ENCODE measurements around the gene GNA14. TPM values are rescaled to one million over a fixed set of nuclear protein-coding genes. Genes with fewer than 3 reads are reported as not detected.
A peak's percentile ranks its signal among the peaks of the same experiment; 100 is the strongest.
"Not testable (repeated sequence)": the region's sequence is repeated elsewhere in the genome, so short reads cannot be mapped to it uniquely, and the experiment has no call there.

The GNA14 gene
- polyA plus RNA-seq, 1 donor from 2014 or later: not detected

- peaks cover 6% of the 10 kb centered on the region for H3K27me3 Mint-ChIP-seq
- H3K27ac Mint-ChIP-seq: peak overlapping the region in 1 of 3 donors; percentile 11
- peaks cover 0 to 2% (median 0%) of the 10 kb centered on the region in 3 donors for H3K9me3 Mint-ChIP-seq
- peaks cover 5 to 14% (median 6%) of the 10 kb centered on the region in 3 donors for H3K4me1 Mint-ChIP-seq
- no peaks in the 10 kb centered on the region for H3K36me3 Mint-ChIP-seq
- H3K4me3 Mint-ChIP-seq: peak overlapping the region; percentile 71 to 94 (median 90)
These were observed 194.1 kb downstream of the GNA14 start for GRCh38 chr9:77453825-77454647.

GRCh38 chr9:77451507-77451906, 196.6 kb downstream of the GNA14 start:
- Mint-ChIP-seq H3K36me3 (no peaks in the 10 kb centered on the region), H3K4me3 (no peak overlapping the region), H3K27me3 (peaks cover 3% of the 10 kb centered on the region), H3K4me1 (peaks cover 2 to 12% (median 6%) of the 10 kb centered on the region in 3 donors), H3K27ac (no peak overlapping the region), H3K9me3 (peaks cover 0 to 5% (median 5%) of the 10 kb centered on the region in 3 donors)

- H3K4me1 Mint-ChIP-seq: peaks cover 2 to 12% (median 6%) of the 10 kb centered on the region in 3 donors
- H3K9me3 Mint-ChIP-seq: peaks cover 0 to 5% (median 5%) of the 10 kb centered on the region in 3 donors
- H3K27me3 Mint-ChIP-seq: peaks cover 2% of the 10 kb centered on the region
- H3K27ac Mint-ChIP-seq: no peak overlapping the region
- H3K4me3 Mint-ChIP-seq: peak overlapping the region in 1 of 4 donors; percentile 24
- H3K36me3 Mint-ChIP-seq: no peaks in the 10 kb centered on the region
These were observed 198.0 kb downstream of the GNA14 start for GRCh38 chr9:77450085-77450475.

GRCh38 chr9:77449240-77450084, 198.7 kb downstream of the GNA14 start:
- Mint-ChIP-seq H3K4me3 (no peak overlapping the region), H3K27me3 (peaks cover 2% of the 10 kb centered on the region), H3K27ac (no peak overlapping the region), H3K4me1 (peaks cover 2 to 8% (median 6%) of the 10 kb centered on the region in 3 donors), H3K36me3 (no peaks in the 10 kb centered on the region), H3K9me3 (peaks cover 0 to 5% (median 5%) of the 10 kb centered on the region in 3 donors)

- H3K27me3 Mint-ChIP-seq: peaks cover 2% of the 10 kb centered on the region
- H3K27ac Mint-ChIP-seq: peak overlapping the region in 1 of 3 donors; percentile 33
- H3K4me1 Mint-ChIP-seq: no peaks in the 10 kb centered on the region
- no peak overlapping the region for H3K4me3 Mint-ChIP-seq
- H3K9me3 Mint-ChIP-seq: peaks cover 0 to 5% (median 5%) of the 10 kb centered on the region in 3 donors
- no peaks in the 10 kb centered on the region for H3K36me3 Mint-ChIP-seq
These were observed 200.5 kb downstream of the GNA14 start for GRCh38 chr9:77447646-77448045.

GRCh38 chr9:77442436-77442835, 205.7 kb downstream of the GNA14 start:
- Mint-ChIP-seq H3K4me3 (no peak overlapping the region), H3K27me3 (peaks cover 1% of the 10 kb centered on the region), H3K36me3 (no peaks in the 10 kb centered on the region), H3K9me3 (peaks cover 0 to 1% (median 0%) of the 10 kb centered on the region in 3 donors), H3K4me1 (peaks cover 0 to 2% (median 0%) of the 10 kb centered on the region in 3 donors), H3K27ac (no peak overlapping the region)

- not testable (repeated sequence) for H3K4me3 Mint-ChIP-seq, H3K27me3 Mint-ChIP-seq, H3K36me3 Mint-ChIP-seq, H3K9me3 Mint-ChIP-seq, H3K27ac Mint-ChIP-seq, H3K4me1 Mint-ChIP-seq
These were observed 207.0 kb downstream of the GNA14 start for GRCh38 chr9:77441124-77441523.

- H3K36me3 Mint-ChIP-seq: no peaks in the 10 kb centered on the region
- H3K27ac Mint-ChIP-seq: no peak overlapping the region
- H3K4me1 Mint-ChIP-seq: peaks cover 0 to 2% (median 0%) of the 10 kb centered on the region in 3 donors
- H3K4me3 Mint-ChIP-seq: no peak overlapping the region
- H3K9me3 Mint-ChIP-seq: no peaks in the 10 kb centered on the region
- H3K27me3 Mint-ChIP-seq: peaks cover 6% of the 10 kb centered on the region
These were observed 208.1 kb downstream of the GNA14 start for GRCh38 chr9:77440057-77440456.

GRCh38 chr9:77438653-77439052, 209.5 kb downstream of the GNA14 start:
- H3K9me3 Mint-ChIP-seq: no peaks in the 10 kb centered on the region
- peaks cover 0 to 2% (median 0%) of the 10 kb centered on the region in 3 donors for H3K4me1 Mint-ChIP-seq
- H3K27me3 Mint-ChIP-seq: peaks cover 6% of the 10 kb centered on the region
- no peak overlapping the region for H3K4me3 Mint-ChIP-seq
- no peaks in the 10 kb centered on the region for H3K36me3 Mint-ChIP-seq
- H3K27ac Mint-ChIP-seq: no peak overlapping the region

GRCh38 chr9:77435688-77436087, 212.4 kb downstream of the GNA14 start:
- Mint-ChIP-seq H3K27me3 (peaks cover 6% of the 10 kb centered on the region), H3K27ac (no peak overlapping the region), H3K36me3 (no peaks in the 10 kb centered on the region), H3K9me3 (no peaks in the 10 kb centered on the region), H3K4me3 (no peak overlapping the region), H3K4me1 (peaks cover 0 to 2% (median 0%) of the 10 kb centered on the region in 3 donors)

GRCh38 chr9:77435277-77435676, 212.8 kb downstream of the GNA14 start:
- Mint-ChIP-seq H3K9me3 (no peaks in the 10 kb centered on the region), H3K36me3 (no peaks in the 10 kb centered on the region), H3K27me3 (peaks cover 6% of the 10 kb centered on the region), H3K27ac (no peak overlapping the region), H3K4me1 (peaks cover 0 to 2% (median 0%) of the 10 kb centered on the region in 3 donors), H3K4me3 (no peak overlapping the region)

- peaks cover 0 to 2% (median 0%) of the 10 kb centered on the region in 3 donors for H3K4me1 Mint-ChIP-seq
- H3K36me3 Mint-ChIP-seq: no peaks in the 10 kb centered on the region
- H3K9me3 Mint-ChIP-seq: no peaks in the 10 kb centered on the region
- H3K4me3 Mint-ChIP-seq: no peak overlapping the region
- H3K27ac Mint-ChIP-seq: no peak overlapping the region
- H3K27me3 Mint-ChIP-seq: peaks cover 5% of the 10 kb centered on the region
These were observed 214.3 kb downstream of the GNA14 start for GRCh38 chr9:77433675-77434445.

- H3K9me3 Mint-ChIP-seq: no peaks in the 10 kb centered on the region
- H3K4me3 Mint-ChIP-seq: no peak overlapping the region
- no peaks in the 10 kb centered on the region for H3K4me1 Mint-ChIP-seq
- H3K27me3 Mint-ChIP-seq: peaks cover 1% of the 10 kb centered on the region
- H3K36me3 Mint-ChIP-seq: no peaks in the 10 kb centered on the region
- H3K27ac Mint-ChIP-seq: no peak overlapping the region
These were observed 216.1 kb downstream of the GNA14 start for GRCh38 chr9:77432053-77432452.

- Mint-ChIP-seq H3K27me3 (no peaks in the 10 kb centered on the region), H3K4me1 (no peaks in the 10 kb centered on the region), H3K9me3 (no peaks in the 10 kb centered on the region), H3K4me3 (no peak overlapping the region), H3K36me3 (no peaks in the 10 kb centered on the region), H3K27ac (no peak overlapping the region)
These were observed 218.2 kb downstream of the GNA14 start for GRCh38 chr9:77429928-77430327.
